Osteoblast (primary cell): Measurements from ENCODE around the gene UPF3A. TPM values are rescaled to one million over a fixed set of nuclear protein-coding genes. Genes with fewer than 3 reads are reported as not detected.
A peak's percentile ranks its signal among the peaks of the same experiment; 100 is the strongest.

Experiments used
- DNase-seq: peaks from one replicate; pipeline ENCODE4 v3.0.0; 2011; ENCODE audit warnings: low spot score, mixed read lengths; ENCODE audit not compliant: insufficient read length; ENCODE audit errors: missing footprints
- H2AFZ ChIP-seq: 2 replicates; pipeline ENCODE4 v1.6.0; 2011; ENCODE audit warnings: mild to moderate bottlenecking, low read length
- H3K27ac ChIP-seq: 2 replicates; pipeline ENCODE4 v1.5.1; 2011; ENCODE audit warnings: mild to moderate bottlenecking, low read depth, low read length, moderate library complexity
- H3K27me3 ChIP-seq: 2 replicates; pipeline ENCODE4 v1.6.0; 2012; ENCODE audit warnings: mild to moderate bottlenecking, control low read depth, inconsistent platforms, low read length, moderate library complexity; ENCODE audit not compliant: insufficient read depth
- H3K36me3 ChIP-seq: 2 replicates; pipeline ENCODE4 v1.5.1; 2011; ENCODE audit warnings: mild to moderate bottlenecking, low read length, control low read depth, moderate library complexity; ENCODE audit not compliant: insufficient read depth
- H3K4me1 ChIP-seq: 2 replicates; pipeline ENCODE4 v1.5.1; 2011; ENCODE audit warnings: mild to moderate bottlenecking, low read length, control low read depth, moderate library complexity; ENCODE audit not compliant: insufficient read depth
- H3K4me2 ChIP-seq: 2 replicates; pipeline ENCODE4 v1.6.0; 2011; ENCODE audit warnings: mild to moderate bottlenecking, low read length; ENCODE audit not compliant: insufficient read depth
- H3K4me3 ChIP-seq: fragments of 200-600 bp; sonication (generic); 3 replicates; pipeline ENCODE4 v1.5.1; 2012; ENCODE audit warnings: mild to moderate bottlenecking, low read length, inconsistent platforms; ENCODE audit not compliant: insufficient read depth
- H3K79me2 ChIP-seq: 2 replicates; pipeline ENCODE4 v1.6.0; 2012; ENCODE audit warnings: mild to moderate bottlenecking, low read length, control low read depth, inconsistent platforms; ENCODE audit not compliant: insufficient read depth
- H3K9me3 ChIP-seq: 2 replicates; pipeline ENCODE4 v1.5.1; 2011; ENCODE audit warnings: low read depth, low read length, control low read depth
- H4K20me1 ChIP-seq: 2 replicates; pipeline ENCODE4 v1.6.0; 2012; ENCODE audit warnings: mild to moderate bottlenecking, low read length, control low read depth; ENCODE audit not compliant: insufficient read depth
- CTCF ChIP-seq: IDR thresholded peaks from 2 replicates; pipeline ENCODE4 v1.5.1; 2011; ENCODE audit warnings: mild to moderate bottlenecking, low read depth, low read length, moderate library complexity; ENCODE audit errors: extremely low read depth
- total RNA-seq: library from RNA; depleted of rRNA; stranded (reverse); fragments of >200 nt; gene quantifications from 2 replicates; pipeline ENCODE4 v1.2.3, GENCODE V29; 2012

UPF3A gene
- total RNA-seq, 1 donor: 25.0 TPM

- Histone ChIP-seq H4K20me1 (no peaks in the 10 kb centered on the region), H3K27ac (peak overlapping the region; percentile 15), H3K79me2 (peaks cover 7% of the 10 kb centered on the region), H3K9me3 (no peaks in the 10 kb centered on the region), H2AFZ (no peak overlapping the region), H3K4me3 (no peak overlapping the region), H3K36me3 (peaks cover 92% of the 10 kb centered on the region), H3K4me1 (peaks cover 1% of the 10 kb centered on the region), H3K27me3 (no peaks in the 10 kb centered on the region), H3K4me2 (no peak overlapping the region)
- no peak for TF ChIP-seq CTCF
- DNase-seq: no peak
These were observed 24.9 kb upstream of the UPF3A start for GRCh38 chr13:114256547-114256946.

GRCh38 chr13:114257014-114257413, 24.4 kb upstream of the UPF3A start:
- H3K27me3 ChIP-seq: no peaks in the 10 kb centered on the region
- no peak for TF ChIP-seq CTCF
- no peak overlapping the region for H3K4me3 ChIP-seq
- peak overlapping the region; percentile 15 for H3K27ac ChIP-seq
- H3K4me1 ChIP-seq: peaks cover 3% of the 10 kb centered on the region
- H2AFZ ChIP-seq: no peak overlapping the region
- H3K4me2 ChIP-seq: no peak overlapping the region
- no peak for DNase-seq
- peaks cover 90% of the 10 kb centered on the region for H3K36me3 ChIP-seq
- H3K9me3 ChIP-seq: no peaks in the 10 kb centered on the region
- no peaks in the 10 kb centered on the region for H4K20me1 ChIP-seq
- peaks cover 7% of the 10 kb centered on the region for H3K79me2 ChIP-seq

GRCh38 chr13:114258589-114258988, 22.8 kb upstream of the UPF3A start:
- Histone ChIP-seq H3K4me2 (no peak overlapping the region), H3K27ac (no peak overlapping the region), H4K20me1 (no peaks in the 10 kb centered on the region), H2AFZ (no peak overlapping the region), H3K27me3 (no peaks in the 10 kb centered on the region), H3K9me3 (no peaks in the 10 kb centered on the region), H3K4me1 (peaks cover 15% of the 10 kb centered on the region), H3K79me2 (peaks cover 3% of the 10 kb centered on the region), H3K4me3 (no peak overlapping the region), H3K36me3 (peaks cover 95% of the 10 kb centered on the region)
- DNase-seq: no peak
- TF ChIP-seq CTCF: no peak

GRCh38 chr13:114259374-114259773, 22.0 kb upstream of the UPF3A start:
- no peak overlapping the region for H3K27ac ChIP-seq
- H3K4me3 ChIP-seq: no peak overlapping the region
- no peaks in the 10 kb centered on the region for H3K27me3 ChIP-seq
- no peak for DNase-seq
- H3K4me2 ChIP-seq: no peak overlapping the region
- peaks cover 92% of the 10 kb centered on the region for H3K36me3 ChIP-seq
- H3K4me1 ChIP-seq: peaks cover 23% of the 10 kb centered on the region
- no peak for TF ChIP-seq CTCF
- H3K79me2 ChIP-seq: peaks cover 3% of the 10 kb centered on the region
- H2AFZ ChIP-seq: no peak overlapping the region
- H3K9me3 ChIP-seq: no peaks in the 10 kb centered on the region
- H4K20me1 ChIP-seq: no peaks in the 10 kb centered on the region
